Sigmoid colon (tissue), 4 donors: Measurements from ENCODE around the gene CC2D1A.

Experiments
- EP300 ChIP-seq, 4 donors: sonication (generic); formaldehyde crosslinking; IDR thresholded peaks; one replicate each; pipeline ENCODE4 v1.6.1; 2017; ENCODE audit warnings: antibody characterized with exemption in 4 of 4
- POLR2A ChIP-seq, 2 donors: fragments of 450-650 bp; IDR thresholded peaks; one replicate each; pipeline ENCODE4 v1.6.1; 2016; ENCODE audit warnings: antibody characterized with exemption in 2 of 2, mild to moderate bottlenecking in 2 of 2, moderate library complexity in 2 of 2
- POLR2AphosphoS5 ChIP-seq, 4 donors: sonication (generic); formaldehyde crosslinking; IDR thresholded peaks; one replicate each; pipeline ENCODE4 v1.6.1; 2017; ENCODE audit warnings: antibody characterized with exemption in 4 of 4
- TF ChIP-seq, protein P1 (sequence below), 4 experiments: fragments of 450-650 bp in 3 of 4; fragments of 200-600 bp in 1 of 4; IDR thresholded peaks; one replicate each; pipeline ENCODE4 v1.5.1; 2016 to 2019; ENCODE audit warnings: antibody characterized with exemption in 4 of 4, mild to moderate bottlenecking in 3 of 4, moderate library complexity in 2 of 4

DNA sequence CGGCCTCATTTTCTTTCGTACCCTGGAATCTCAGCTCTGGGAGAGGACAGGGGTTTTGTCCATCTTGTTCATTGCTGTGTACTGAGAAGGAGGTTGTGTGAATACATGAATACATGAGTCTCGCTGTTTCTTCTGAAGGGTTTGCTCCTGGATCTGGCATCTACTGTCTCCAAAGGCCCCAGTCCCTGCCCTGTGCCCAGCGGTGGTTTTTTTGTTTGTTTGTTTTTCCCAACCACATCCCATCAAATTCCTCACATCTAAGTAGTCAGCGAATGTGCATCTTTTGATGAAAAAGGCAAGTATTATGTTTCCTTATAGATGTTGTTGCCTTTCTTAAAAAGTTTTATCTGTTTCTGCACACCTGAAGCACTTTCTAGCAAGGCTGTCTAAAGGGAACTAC, 58.8 kb downstream of the CC2D1A start:
- TF ChIP-seq, protein P1, sequence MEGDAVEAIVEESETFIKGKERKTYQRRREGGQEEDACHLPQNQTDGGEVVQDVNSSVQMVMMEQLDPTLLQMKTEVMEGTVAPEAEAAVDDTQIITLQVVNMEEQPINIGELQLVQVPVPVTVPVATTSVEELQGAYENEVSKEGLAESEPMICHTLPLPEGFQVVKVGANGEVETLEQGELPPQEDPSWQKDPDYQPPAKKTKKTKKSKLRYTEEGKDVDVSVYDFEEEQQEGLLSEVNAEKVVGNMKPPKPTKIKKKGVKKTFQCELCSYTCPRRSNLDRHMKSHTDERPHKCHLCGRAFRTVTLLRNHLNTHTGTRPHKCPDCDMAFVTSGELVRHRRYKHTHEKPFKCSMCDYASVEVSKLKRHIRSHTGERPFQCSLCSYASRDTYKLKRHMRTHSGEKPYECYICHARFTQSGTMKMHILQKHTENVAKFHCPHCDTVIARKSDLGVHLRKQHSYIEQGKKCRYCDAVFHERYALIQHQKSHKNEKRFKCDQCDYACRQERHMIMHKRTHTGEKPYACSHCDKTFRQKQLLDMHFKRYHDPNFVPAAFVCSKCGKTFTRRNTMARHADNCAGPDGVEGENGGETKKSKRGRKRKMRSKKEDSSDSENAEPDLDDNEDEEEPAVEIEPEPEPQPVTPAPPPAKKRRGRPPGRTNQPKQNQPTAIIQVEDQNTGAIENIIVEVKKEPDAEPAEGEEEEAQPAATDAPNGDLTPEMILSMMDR (IDR thresholded peaks at IDR 0.05): no peak
- TF ChIP-seq EP300 (IDR thresholded peaks at IDR 0.05) (no peak), POLR2A (IDR thresholded peaks at IDR 0.05) (no peak), POLR2AphosphoS5 (IDR thresholded peaks at IDR 0.05) (no peak)
